A549 (cell line): ENCODE measurements around the gene SF3A1.

ENCODE experiments used
- BHLHE40 ChIP-seq: IDR thresholded peaks from 2 replicates; pipeline ENCODE4 v1.6.1; 2012; ENCODE audit warnings: low read depth, low read length, inconsistent platforms
- CTCF ChIP-seq: fragments of >200 bp; sonication (Bioruptor Twin); formaldehyde crosslinking; IDR thresholded peaks from 3 replicates; pipeline ENCODE4 v1.5.1; 2016
- EP300 ChIP-seq, 2 experiments: fragments of >200 bp; sonication (Bioruptor Twin); formaldehyde crosslinking; IDR thresholded peaks; 2 replicates in 1 of 2; 3 replicates in 1 of 2; pipeline ENCODE4 v1.6.1; 2016 to 2017
- HMGXB4 ChIP-seq: fragments of 250-450 bp; sonication (Bioruptor Pico); IDR thresholded peaks from 2 replicates; pipeline ENCODE4 v1.5.0; 2021; ENCODE audit warnings: mild to moderate bottlenecking, moderate library complexity, borderline replicate concordance
- MAZ ChIP-seq: fragments of 150-350 bp; IDR thresholded peaks from 2 replicates; pipeline ENCODE4 v1.6.1; 2014; ENCODE audit warnings: antibody characterized with exemption, low read depth, low read length, borderline replicate concordance
- MYC ChIP-seq: IDR thresholded peaks from 2 replicates; pipeline ENCODE4 v1.6.1; 2012; ENCODE audit warnings: mild to moderate bottlenecking, inconsistent platforms, low read length, improper control_type of control experiment, borderline replicate concordance
- NR3C1 ChIP-seq: fragments of >200 bp; sonication (Bioruptor Twin); formaldehyde crosslinking; IDR thresholded peaks from 3 replicates; pipeline ENCODE4 v1.6.1; 2017
- PBX3 ChIP-seq: IDR thresholded peaks from 2 replicates; pipeline ENCODE4 v1.6.1; 2012
- POLR2A ChIP-seq: IDR thresholded peaks from 2 replicates; pipeline ENCODE4 v1.6.1; 2012; ENCODE audit warnings: mild to moderate bottlenecking, low read length
- RARB ChIP-seq: fragments of 250-450 bp; sonication (Bioruptor Pico); IDR thresholded peaks from 2 replicates; pipeline ENCODE4 v1.8.0; 2021; ENCODE audit warnings: mild to moderate bottlenecking, moderate library complexity
- REST ChIP-seq: fragments of 200-600 bp; sonication (generic); IDR thresholded peaks from 2 replicates; pipeline ENCODE4 v1.6.1; 2016; ENCODE audit warnings: antibody characterized with exemption, mild to moderate bottlenecking, moderate library complexity
- USF2 ChIP-seq: fragments of 450-650 bp; IDR thresholded peaks from 2 replicates; pipeline ENCODE4 v1.6.1; 2014; ENCODE audit warnings: antibody characterized with exemption
- ZFP36 ChIP-seq: fragments of 450-650 bp; IDR thresholded peaks from 2 replicates; pipeline ENCODE4 v1.6.1; 2014; ENCODE audit warnings: borderline replicate concordance; ENCODE audit not compliant: partially characterized antibody
- ZSCAN20 ChIP-seq: fragments of 250-450 bp; sonication (Bioruptor Pico); IDR thresholded peaks from 2 replicates; pipeline ENCODE4 v1.8.0; 2022; ENCODE audit warnings: mild to moderate bottlenecking, moderate library complexity

- TF ChIP-seq BHLHE40 (no peak), MAZ (no peak), PBX3 (no peak), REST (no peak), ZSCAN20 (CRISPR knock-in tag) (no peak), RARB (CRISPR knock-in tag) (no peak), EP300 (IDR thresholded peaks at IDR 0.05) (no peak), POLR2A (no peak), CTCF (no peak), HMGXB4 (CRISPR knock-in tag) (no peak), MYC (no peak), ZFP36 (no peak), USF2 (no peak), NR3C1 (no peak)
Measured at GRCh38 chr22:30291058-30291892, 65.4 kb downstream of the SF3A1 start.
